SJSA1 (cell line): ENCODE data around the gene PHLPP2. TPM values are rescaled to one million over a fixed set of nuclear protein-coding genes. Genes with fewer than 3 reads are reported as not detected.
A peak's percentile ranks its signal among the peaks of the same experiment; 100 is the strongest.

Source experiments
- DNase-seq, 2 experiments: peaks; one replicate each; pipeline ENCODE4 v3.0.0-alpha.2; 2015 to 2020; ENCODE audit warnings: low spot score in 2 of 2, low read depth in 1 of 2
- H3K27ac ChIP-seq: fragments of 250-450 bp; sonication (Bioruptor Pico); 2 replicates; pipeline ENCODE4 v1.5.1; 2020; ENCODE audit warnings: mild to moderate bottlenecking, moderate library complexity
- H3K27me3 ChIP-seq: fragments of 250-450 bp; sonication (Bioruptor Pico); replicated peaks from 2 replicates; pipeline ENCODE4 v1.5.1; 2020; ENCODE audit warnings: mild to moderate bottlenecking, moderate library complexity
- H3K36me3 ChIP-seq: fragments of 250-450 bp; sonication (Bioruptor Pico); 2 replicates; pipeline ENCODE4 v1.5.1; 2020; ENCODE audit warnings: mild to moderate bottlenecking
- H3K4me1 ChIP-seq: fragments of 250-450 bp; sonication (Bioruptor Pico); replicated peaks from 2 replicates; pipeline ENCODE4 v1.6.1; 2021; ENCODE audit warnings: mild to moderate bottlenecking
- H3K4me3 ChIP-seq: fragments of 250-450 bp; sonication (Bioruptor Pico); 2 replicates; pipeline ENCODE4 v1.5.1; 2020; ENCODE audit warnings: mild to moderate bottlenecking
- H3K9me3 ChIP-seq: fragments of 250-450 bp; sonication (Bioruptor Pico); replicated peaks from 2 replicates; pipeline ENCODE4 v1.5.1; 2020; ENCODE audit warnings: mild to moderate bottlenecking
- total RNA-seq: library from RNA; depleted of rRNA; stranded (reverse); fragments of >200 nt; shearing (Covaris generic); gene quantifications from 2 replicates; pipeline ENCODE4 v1.2.3, GENCODE V29; 2014; rRNA removed

PHLPP2 gene, protein sequence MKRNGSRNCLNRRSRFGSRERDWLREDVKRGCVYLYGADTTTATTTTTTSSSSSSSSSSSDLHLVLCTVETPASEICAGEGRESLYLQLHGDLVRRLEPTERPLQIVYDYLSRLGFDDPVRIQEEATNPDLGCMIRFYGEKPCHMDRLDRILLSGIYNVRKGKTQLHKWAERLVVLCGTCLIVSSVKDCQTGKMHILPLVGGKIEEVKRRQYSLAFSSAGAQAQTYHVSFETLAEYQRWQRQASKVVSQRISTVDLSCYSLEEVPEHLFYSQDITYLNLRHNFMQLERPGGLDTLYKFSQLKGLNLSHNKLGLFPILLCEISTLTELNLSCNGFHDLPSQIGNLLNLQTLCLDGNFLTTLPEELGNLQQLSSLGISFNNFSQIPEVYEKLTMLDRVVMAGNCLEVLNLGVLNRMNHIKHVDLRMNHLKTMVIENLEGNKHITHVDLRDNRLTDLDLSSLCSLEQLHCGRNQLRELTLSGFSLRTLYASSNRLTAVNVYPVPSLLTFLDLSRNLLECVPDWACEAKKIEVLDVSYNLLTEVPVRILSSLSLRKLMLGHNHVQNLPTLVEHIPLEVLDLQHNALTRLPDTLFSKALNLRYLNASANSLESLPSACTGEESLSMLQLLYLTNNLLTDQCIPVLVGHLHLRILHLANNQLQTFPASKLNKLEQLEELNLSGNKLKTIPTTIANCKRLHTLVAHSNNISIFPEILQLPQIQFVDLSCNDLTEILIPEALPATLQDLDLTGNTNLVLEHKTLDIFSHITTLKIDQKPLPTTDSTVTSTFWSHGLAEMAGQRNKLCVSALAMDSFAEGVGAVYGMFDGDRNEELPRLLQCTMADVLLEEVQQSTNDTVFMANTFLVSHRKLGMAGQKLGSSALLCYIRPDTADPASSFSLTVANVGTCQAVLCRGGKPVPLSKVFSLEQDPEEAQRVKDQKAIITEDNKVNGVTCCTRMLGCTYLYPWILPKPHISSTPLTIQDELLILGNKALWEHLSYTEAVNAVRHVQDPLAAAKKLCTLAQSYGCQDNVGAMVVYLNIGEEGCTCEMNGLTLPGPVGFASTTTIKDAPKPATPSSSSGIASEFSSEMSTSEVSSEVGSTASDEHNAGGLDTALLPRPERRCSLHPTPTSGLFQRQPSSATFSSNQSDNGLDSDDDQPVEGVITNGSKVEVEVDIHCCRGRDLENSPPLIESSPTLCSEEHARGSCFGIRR (N-terminal part only)
- 9.1 and 9.9 TPM in 2 replicates for total RNA-seq

DNA sequence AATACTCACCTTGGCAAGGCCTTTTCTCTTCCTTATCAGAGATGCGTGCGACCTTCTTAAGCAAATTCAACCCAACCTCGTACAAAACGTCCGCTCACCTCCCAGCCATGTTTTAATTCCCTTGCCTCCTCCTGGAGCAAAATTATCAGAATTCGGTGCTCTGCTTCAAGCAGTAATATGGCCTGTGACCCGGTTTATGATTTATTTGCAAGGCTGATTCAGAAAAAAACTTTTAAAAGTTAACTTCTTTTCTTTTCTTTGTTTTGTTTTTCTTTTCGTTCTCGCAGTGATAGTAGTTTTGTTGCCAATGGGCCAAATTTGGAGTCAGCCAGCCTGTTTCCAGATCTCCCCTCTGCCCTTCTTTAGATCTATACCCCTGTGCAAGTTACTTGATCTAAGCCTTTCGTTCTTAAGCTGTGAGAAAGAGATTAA is at the start of gene PHLPP2:
PHLPP2 (minus strand) TSS at position 382 of the 432 bp plus-strand sequence. CDS start 9,906 bp downstream, outside the sequence.
- H3K27ac ChIP-seq: peak within 1 kb of the TSS; percentile 76
- no peak for DNase-seq
- peaks cover 24% of the 10 kb centered on the region for H3K36me3 ChIP-seq

DNA sequence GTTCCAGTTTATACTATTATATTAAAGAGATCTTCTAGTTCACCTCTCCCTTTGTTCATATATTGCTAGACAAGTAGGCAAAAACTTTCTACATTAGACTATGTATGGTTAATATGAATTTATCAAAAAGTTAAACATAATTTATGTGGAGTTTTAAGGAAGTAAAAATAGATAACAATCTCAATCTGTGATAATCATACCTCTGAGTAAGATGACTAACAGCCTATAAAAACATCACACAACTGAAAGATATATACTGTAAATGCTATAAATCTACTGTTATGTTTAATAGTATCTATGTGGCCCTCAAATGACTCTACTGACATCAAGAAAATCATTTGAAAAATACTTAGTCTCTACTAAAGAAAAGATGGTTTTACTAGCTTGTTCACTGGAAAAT is 47.1 kb upstream of the PHLPP2 start:
- peaks cover 53% of the 10 kb centered on the region for H3K36me3 ChIP-seq
- no peaks in the 10 kb centered on the region for H3K27me3 ChIP-seq
- H3K9me3 ChIP-seq: no peaks in the 10 kb centered on the region
- no peak overlapping the region for H3K4me3 ChIP-seq
- no peaks in the 10 kb centered on the region for H3K4me1 ChIP-seq
- H3K27ac ChIP-seq: no peak overlapping the region
- no peak for DNase-seq

More for the DNA sequence above, at the start of gene PHLPP2:
- Histone ChIP-seq H3K9me3 (0 out of 2 replicates have a peak, but pooled peaks cover 2% of the 10 kb centered on the region), H3K27me3 (no peaks in the 10 kb centered on the region), H3K4me3 (peak within 1 kb of the TSS; percentile 93), H3K4me1 (peaks cover 14% of the 10 kb centered on the region)

DNA sequence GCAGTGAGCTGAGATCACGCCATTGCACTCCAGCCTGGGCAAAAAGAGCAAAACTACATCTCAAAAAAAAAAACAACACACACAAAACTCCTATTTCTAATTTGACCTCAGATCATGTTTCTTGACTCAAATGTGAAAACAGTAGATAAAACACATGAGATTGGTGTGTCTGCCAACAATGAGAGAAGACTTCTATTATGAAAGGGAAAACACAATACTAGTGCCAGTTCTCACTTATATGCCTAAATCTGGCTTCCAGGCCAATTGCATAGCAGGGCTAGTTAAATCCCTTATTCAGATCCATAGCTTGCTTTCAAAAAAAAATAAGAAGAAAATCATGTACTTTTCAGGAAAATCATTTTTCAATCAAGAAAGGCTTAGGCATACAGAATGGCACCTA is 44.7 kb upstream of the PHLPP2 start:
- H3K36me3 ChIP-seq: peaks cover 52% of the 10 kb centered on the region
- no peak overlapping the region for H3K27ac ChIP-seq
- no peaks in the 10 kb centered on the region for H3K9me3 ChIP-seq
- no peak for DNase-seq
- no peaks in the 10 kb centered on the region for H3K4me1 ChIP-seq
- no peaks in the 10 kb centered on the region for H3K27me3 ChIP-seq
- no peak overlapping the region for H3K4me3 ChIP-seq

GRCh38 chr16:71767060-71767900 is 42.8 kb upstream of the PHLPP2 start:
- Histone ChIP-seq H3K27me3 (no peaks in the 10 kb centered on the region), H3K36me3 (peaks cover 52% of the 10 kb centered on the region), H3K4me1 (peaks cover 5% of the 10 kb centered on the region), H3K4me3 (no peak overlapping the region), H3K27ac (no peak overlapping the region), H3K9me3 (no peaks in the 10 kb centered on the region)
- no peak for DNase-seq

DNA sequence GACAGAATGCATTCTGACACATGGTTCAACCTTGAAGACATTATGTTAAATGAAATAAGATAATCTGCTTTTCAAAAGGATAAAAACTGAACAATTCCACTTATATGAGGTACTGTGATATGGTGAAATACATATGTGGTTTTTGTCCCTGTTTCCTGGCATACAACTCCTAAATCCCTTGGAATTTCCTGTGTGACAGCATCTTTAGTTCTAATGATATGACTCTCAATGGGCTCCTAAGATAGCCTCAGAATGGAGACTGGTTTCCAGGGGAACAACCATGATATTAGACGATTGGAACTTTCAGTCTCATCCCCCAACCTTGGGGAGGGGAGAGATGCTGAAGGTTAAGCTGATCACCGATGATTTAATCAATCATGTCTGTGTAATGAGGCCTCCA is 37.7 kb upstream of the PHLPP2 start:
- Histone ChIP-seq H3K27me3 (no peaks in the 10 kb centered on the region), H3K4me1 (peaks cover 5% of the 10 kb centered on the region), H3K27ac (no peak overlapping the region), H3K36me3 (peaks cover 71% of the 10 kb centered on the region), H3K4me3 (no peak overlapping the region), H3K9me3 (no peaks in the 10 kb centered on the region)
- DNase-seq: no peak

DNA sequence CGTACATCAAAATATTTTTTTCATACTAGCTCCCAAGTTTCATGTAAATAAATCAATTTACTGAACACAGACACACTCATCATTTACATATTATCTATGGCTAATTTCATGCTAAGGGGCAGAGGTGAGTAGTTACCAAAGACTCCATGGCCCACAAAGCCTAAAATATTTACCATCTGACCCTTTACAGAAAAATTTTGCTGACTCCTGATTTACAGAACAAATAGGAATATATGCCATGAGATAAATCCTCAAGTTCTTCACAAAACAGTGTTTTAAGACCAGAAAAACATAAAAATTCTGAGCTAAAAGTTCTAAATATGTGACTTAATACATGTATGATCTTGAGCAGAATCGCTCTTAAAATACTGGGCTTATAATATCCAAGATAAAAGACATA is 36.6 kb upstream of the PHLPP2 start:
- no peak overlapping the region for H3K4me3 ChIP-seq
- H3K27me3 ChIP-seq: no peaks in the 10 kb centered on the region
- H3K4me1 ChIP-seq: peaks cover 5% of the 10 kb centered on the region
- no peak for DNase-seq
- peaks cover 78% of the 10 kb centered on the region for H3K36me3 ChIP-seq
- no peaks in the 10 kb centered on the region for H3K9me3 ChIP-seq
- no peak overlapping the region for H3K27ac ChIP-seq

GRCh38 chr16:71758293-71758760 is 33.8 kb upstream of the PHLPP2 start:
- H3K27me3 ChIP-seq: no peaks in the 10 kb centered on the region
- no peak overlapping the region for H3K27ac ChIP-seq
- H3K9me3 ChIP-seq: no peaks in the 10 kb centered on the region
- DNase-seq: no peak
- H3K4me1 ChIP-seq: peaks cover 5% of the 10 kb centered on the region
- peaks cover 86% of the 10 kb centered on the region for H3K36me3 ChIP-seq
- H3K4me3 ChIP-seq: no peak overlapping the region

GRCh38 chr16:71754652-71755051 is 30.2 kb upstream of the PHLPP2 start:
- no peaks in the 10 kb centered on the region for H3K27me3 ChIP-seq
- H3K27ac ChIP-seq: no peak overlapping the region
- H3K4me1 ChIP-seq: no peaks in the 10 kb centered on the region
- peaks cover 76% of the 10 kb centered on the region for H3K36me3 ChIP-seq
- DNase-seq: no peak
- no peak overlapping the region for H3K4me3 ChIP-seq
- H3K9me3 ChIP-seq: no peaks in the 10 kb centered on the region

DNA sequence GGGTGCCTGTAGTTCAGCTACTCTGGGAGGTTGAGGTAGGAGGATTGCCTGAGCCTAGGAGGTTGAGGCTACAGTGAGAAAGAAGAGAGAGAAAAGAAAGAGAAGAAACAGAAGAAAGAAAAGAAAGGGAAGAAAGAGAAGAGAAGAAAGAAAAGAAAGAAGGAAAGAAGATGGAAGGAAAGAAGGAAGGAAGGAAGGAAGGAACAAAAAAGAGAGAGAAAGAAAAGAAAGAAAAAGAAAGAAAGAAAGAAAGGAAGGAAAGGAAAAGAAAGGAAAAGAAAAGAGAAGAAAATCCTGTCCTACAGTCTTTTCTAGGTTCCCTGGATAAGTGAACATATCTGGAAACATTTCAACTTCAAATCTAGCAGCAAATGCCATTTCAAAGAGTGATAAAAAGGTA is 29.6 kb upstream of the PHLPP2 start:
- DNase-seq: no peak
- Histone ChIP-seq H3K36me3 (peaks cover 78% of the 10 kb centered on the region), H3K4me1 (no peaks in the 10 kb centered on the region), H3K27me3 (no peaks in the 10 kb centered on the region), H3K9me3 (no peaks in the 10 kb centered on the region), H3K27ac (no peak overlapping the region), H3K4me3 (no peak overlapping the region)

- H3K27ac ChIP-seq: no peak overlapping the region
- no peak overlapping the region for H3K4me3 ChIP-seq
- H3K9me3 ChIP-seq: no peaks in the 10 kb centered on the region
- H3K4me1 ChIP-seq: no peaks in the 10 kb centered on the region
- H3K36me3 ChIP-seq: peaks cover 71% of the 10 kb centered on the region
- H3K27me3 ChIP-seq: no peaks in the 10 kb centered on the region
- no peak for DNase-seq
Observed at GRCh38 chr16:71748226-71748625, 23.7 kb upstream of the PHLPP2 start.

DNA sequence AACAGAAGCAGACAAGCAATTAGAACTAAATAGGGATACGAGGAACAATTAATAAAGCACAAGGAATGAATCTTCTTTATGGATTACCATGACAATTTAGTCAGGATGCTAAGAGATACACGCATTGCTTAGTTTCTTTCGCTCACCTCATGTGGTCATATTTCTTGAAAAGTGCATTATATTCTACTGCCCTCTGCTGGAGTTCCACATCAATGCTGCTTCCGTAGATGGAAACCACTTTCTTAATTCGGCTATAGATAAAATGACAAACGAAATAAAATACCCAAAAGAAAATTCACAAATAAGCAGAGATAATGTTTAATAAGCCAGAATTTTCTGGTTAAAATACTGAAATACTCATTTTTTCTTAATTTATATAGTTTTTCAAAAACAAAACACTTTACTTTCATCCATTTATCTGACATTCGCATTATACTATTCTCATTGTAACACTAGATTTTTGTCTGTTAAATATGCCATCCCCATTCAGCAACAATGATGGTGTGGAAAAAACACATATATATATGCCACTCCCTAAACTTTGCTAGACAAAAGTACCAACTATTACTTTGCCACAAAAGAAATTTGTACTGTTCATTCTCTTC is 22.0 kb upstream of the PHLPP2 start:
- Histone ChIP-seq H3K27me3 (no peaks in the 10 kb centered on the region), H3K9me3 (no peaks in the 10 kb centered on the region), H3K27ac (no peak overlapping the region), H3K36me3 (peaks cover 82% of the 10 kb centered on the region), H3K4me1 (no peaks in the 10 kb centered on the region), H3K4me3 (no peak overlapping the region)
- peak in 1 of 2 experiments; percentile 10 for DNase-seq

GRCh38 chr16:71738855-71739254 is 14.4 kb upstream of the PHLPP2 start:
- Histone ChIP-seq H3K4me3 (no peak overlapping the region), H3K27me3 (no peaks in the 10 kb centered on the region), H3K9me3 (no peaks in the 10 kb centered on the region), H3K27ac (no peak overlapping the region), H3K36me3 (peaks cover 85% of the 10 kb centered on the region), H3K4me1 (no peaks in the 10 kb centered on the region)
- DNase-seq: no peak
